ENCODE data around the gene RASSF3.
A peak's percentile ranks its signal among the peaks of the same experiment; 100 is the strongest.
"Not testable (repeated sequence)": the region's sequence is repeated elsewhere in the genome, so short reads cannot be mapped to it uniquely, and the experiment has no call there.

Gene RASSF3

GRCh38 chr12:64618953-64619590 lies 8.8 kb downstream of the RASSF3 start:
- DNase-seq (ENCODE audit: low read depth, low spot score) = peak; percentile 15
- no peak overlapping the region for H3K4me3 ChIP-seq (ENCODE audit: low read depth, low read length)
- no peak for TF ChIP-seq CTCF (IDR thresholded peaks at IDR 0.05; ENCODE audit: low read depth, low read length)
- in situ Hi-C loops (cut with HindIII; ENCODE audit: low sequenced_read_pairs) = no loop called here

GRCh38 chr12:64621257-64621942 lies 11.1 kb downstream of the RASSF3 start:
- in situ Hi-C loops (cut with HindIII; ENCODE audit: low sequenced_read_pairs) = no loop called here
- DNase-seq (ENCODE audit: low read depth, low spot score) = peak; percentile 38
- no peak overlapping the region for H3K4me3 ChIP-seq (ENCODE audit: low read depth, low read length)
- TF ChIP-seq CTCF (IDR thresholded peaks at IDR 0.05; ENCODE audit: low read depth, low read length) = no peak

GRCh38 chr12:64624035-64624434 lies 13.7 kb downstream of the RASSF3 start:
- in situ Hi-C loops (cut with HindIII; ENCODE audit: low sequenced_read_pairs) = no loop called here
- no peak overlapping the region for H3K4me3 ChIP-seq (ENCODE audit: low read depth, low read length)
- DNase-seq (ENCODE audit: low read depth, low spot score) = no peak
- TF ChIP-seq CTCF (IDR thresholded peaks at IDR 0.05; ENCODE audit: low read depth, low read length) = no peak

GRCh38 chr12:64625243-64626077 lies 15.2 kb downstream of the RASSF3 start:
- in situ Hi-C loops (cut with HindIII; ENCODE audit: low sequenced_read_pairs) = no loop called here
- H3K4me3 ChIP-seq (ENCODE audit: low read depth, low read length) = peak overlapping the region; percentile 3
- TF ChIP-seq CTCF (IDR thresholded peaks at IDR 0.05; ENCODE audit: low read depth, low read length) = no peak
- DNase-seq (ENCODE audit: low read depth, low spot score) = peak; percentile 91

GRCh38 chr12:64626588-64626987 lies 16.3 kb downstream of the RASSF3 start:
- H3K4me3 ChIP-seq (ENCODE audit: low read depth, low read length); in situ Hi-C loops (cut with HindIII; ENCODE audit: low sequenced_read_pairs); DNase-seq (ENCODE audit: low read depth, low spot score): not testable (repeated sequence)

- peak; percentile 74 for DNase-seq (ENCODE audit: low read depth, low spot score)
- in situ Hi-C loops (cut with HindIII; ENCODE audit: low sequenced_read_pairs) = no loop called here
- TF ChIP-seq CTCF (IDR thresholded peaks at IDR 0.05; ENCODE audit: low read depth, low read length) = no peak
- no peak overlapping the region for H3K4me3 ChIP-seq (ENCODE audit: low read depth, low read length)
Measured at GRCh38 chr12:64627771-64628170, 17.5 kb downstream of the RASSF3 start.

GRCh38 chr12:64631197-64631596 lies 20.9 kb downstream of the RASSF3 start:
- in situ Hi-C loops (cut with HindIII; ENCODE audit: low sequenced_read_pairs) = no loop called here
- no peak for TF ChIP-seq CTCF (IDR thresholded peaks at IDR 0.05; ENCODE audit: low read depth, low read length)
- no peak for DNase-seq (ENCODE audit: low read depth, low spot score)
- no peak overlapping the region for H3K4me3 ChIP-seq (ENCODE audit: low read depth, low read length)
